HEK293 (cell line): ENCODE results near the gene PNISR.

Experiments used
- ATF2 ChIP-seq: fragments of 450-650 bp; formaldehyde crosslinking; IDR thresholded peaks from 2 replicates; pipeline ENCODE4 v1.5.1; 2016; ENCODE audit warnings: missing biosample characterization, missing genetic modification characterization, low read depth
- GLI2 ChIP-seq: fragments of 450-650 bp; formaldehyde crosslinking; IDR thresholded peaks from 2 replicates; pipeline ENCODE4; 2017; ENCODE audit warnings: missing biosample characterization, missing genetic modification characterization, low read depth, borderline replicate concordance
- HIC1 ChIP-seq: fragments of 450-650 bp; formaldehyde crosslinking; IDR thresholded peaks from 2 replicates; pipeline ENCODE4 v1.5.1; 2016; ENCODE audit warnings: missing biosample characterization, missing genetic modification characterization
- INSM2 ChIP-seq: fragments of 450-650 bp; formaldehyde crosslinking; IDR thresholded peaks from 2 replicates; pipeline ENCODE4 v1.5.1; 2016; ENCODE audit warnings: missing biosample characterization, missing genetic modification characterization
- KLF16 ChIP-seq: fragments of 450-650 bp; formaldehyde crosslinking; IDR thresholded peaks from 2 replicates; pipeline ENCODE4 v1.5.1; 2017; ENCODE audit warnings: missing biosample characterization, missing genetic modification characterization
- MEIS1 ChIP-seq: sonication (generic); formaldehyde crosslinking; IDR thresholded peaks from 2 replicates; pipeline ENCODE4 v1.8.1; 2022; ENCODE audit warnings: missing genetic modification reagents, mild to moderate bottlenecking, borderline replicate concordance
- SCRT1 ChIP-seq: fragments of 450-650 bp; formaldehyde crosslinking; IDR thresholded peaks from 2 replicates; pipeline ENCODE4 v1.5.1; 2016; ENCODE audit warnings: missing biosample characterization, missing genetic modification characterization, borderline replicate concordance
- SCRT2 ChIP-seq: fragments of 450-650 bp; formaldehyde crosslinking; IDR thresholded peaks from 2 replicates; pipeline ENCODE4 v1.5.1; 2016; ENCODE audit warnings: missing biosample characterization, missing genetic modification characterization
- SP2 ChIP-seq: fragments of 450-650 bp; formaldehyde crosslinking; IDR thresholded peaks from 2 replicates; pipeline ENCODE4 v1.5.1; 2016; ENCODE audit warnings: missing biosample characterization, missing genetic modification characterization
- TRIM28 ChIP-seq: IDR thresholded peaks from 2 replicates; pipeline ENCODE4 v1.6.1; 2011; ENCODE audit warnings: low read length, control low read depth, borderline replicate concordance
- ZBTB1 ChIP-seq: fragments of 450-650 bp; formaldehyde crosslinking; IDR thresholded peaks from 2 replicates; pipeline ENCODE4 v1.5.1; 2016; ENCODE audit warnings: missing biosample characterization, missing genetic modification characterization
- ZBTB21 ChIP-seq: fragments of 450-650 bp; formaldehyde crosslinking; IDR thresholded peaks from 2 replicates; pipeline ENCODE4 v1.5.1; 2017; ENCODE audit warnings: missing biosample characterization, missing genetic modification characterization
- ZNF18 ChIP-seq: fragments of 450-650 bp; formaldehyde crosslinking; IDR thresholded peaks from 2 replicates; pipeline ENCODE4 v1.5.1; 2016; ENCODE audit warnings: missing biosample characterization, missing genetic modification characterization
- ZNF202 ChIP-seq: fragments of 450-650 bp; formaldehyde crosslinking; IDR thresholded peaks from 2 replicates; pipeline ENCODE4 v1.5.1; 2016; ENCODE audit warnings: missing biosample characterization, missing genetic modification characterization, borderline replicate concordance
- ZNF488 ChIP-seq: fragments of 450-650 bp; formaldehyde crosslinking; IDR thresholded peaks from 2 replicates; pipeline ENCODE4 v1.5.1; 2016; ENCODE audit warnings: missing biosample characterization, missing genetic modification characterization
- ZNF558 ChIP-seq: fragments of 450-650 bp; formaldehyde crosslinking; IDR thresholded peaks from 2 replicates; pipeline ENCODE4 v1.5.1; 2016; ENCODE audit warnings: missing biosample characterization, missing genetic modification characterization
- ZNF624 ChIP-seq: fragments of 450-650 bp; formaldehyde crosslinking; IDR thresholded peaks from 2 replicates; pipeline ENCODE4 v1.5.1; 2017; ENCODE audit warnings: missing biosample characterization, missing genetic modification characterization
- ZNF692 ChIP-seq: fragments of 450-650 bp; formaldehyde crosslinking; IDR thresholded peaks from 2 replicates; pipeline ENCODE4 v1.5.1; 2016; ENCODE audit warnings: missing biosample characterization, missing genetic modification characterization
- ZXDB ChIP-seq: fragments of 450-650 bp; formaldehyde crosslinking; IDR thresholded peaks from 2 replicates; pipeline ENCODE4 v1.5.1; 2016; ENCODE audit warnings: missing biosample characterization, missing genetic modification characterization
- TF ChIP-seq, protein P1 (sequence below): fragments of 450-650 bp; formaldehyde crosslinking; IDR thresholded peaks from 2 replicates; pipeline ENCODE4 v1.5.1; 2016; ENCODE audit warnings: missing biosample characterization, missing genetic modification characterization
- TF ChIP-seq, protein P2 (sequence below): fragments of 450-650 bp; formaldehyde crosslinking; IDR thresholded peaks from 2 replicates; pipeline ENCODE4 v1.5.1; 2016; ENCODE audit warnings: missing biosample characterization, missing genetic modification characterization
- TF ChIP-seq, protein P3 (sequence below): fragments of 450-650 bp; formaldehyde crosslinking; IDR thresholded peaks from 2 replicates; pipeline ENCODE4; 2016; ENCODE audit warnings: missing biosample characterization, missing genetic modification characterization

Gene PNISR

GRCh38 chr6:99393698-99394531 is 31.2 kb downstream of the PNISR start, which contains the start of gene COQ3 (continued):
- TF ChIP-seq, protein P1, sequence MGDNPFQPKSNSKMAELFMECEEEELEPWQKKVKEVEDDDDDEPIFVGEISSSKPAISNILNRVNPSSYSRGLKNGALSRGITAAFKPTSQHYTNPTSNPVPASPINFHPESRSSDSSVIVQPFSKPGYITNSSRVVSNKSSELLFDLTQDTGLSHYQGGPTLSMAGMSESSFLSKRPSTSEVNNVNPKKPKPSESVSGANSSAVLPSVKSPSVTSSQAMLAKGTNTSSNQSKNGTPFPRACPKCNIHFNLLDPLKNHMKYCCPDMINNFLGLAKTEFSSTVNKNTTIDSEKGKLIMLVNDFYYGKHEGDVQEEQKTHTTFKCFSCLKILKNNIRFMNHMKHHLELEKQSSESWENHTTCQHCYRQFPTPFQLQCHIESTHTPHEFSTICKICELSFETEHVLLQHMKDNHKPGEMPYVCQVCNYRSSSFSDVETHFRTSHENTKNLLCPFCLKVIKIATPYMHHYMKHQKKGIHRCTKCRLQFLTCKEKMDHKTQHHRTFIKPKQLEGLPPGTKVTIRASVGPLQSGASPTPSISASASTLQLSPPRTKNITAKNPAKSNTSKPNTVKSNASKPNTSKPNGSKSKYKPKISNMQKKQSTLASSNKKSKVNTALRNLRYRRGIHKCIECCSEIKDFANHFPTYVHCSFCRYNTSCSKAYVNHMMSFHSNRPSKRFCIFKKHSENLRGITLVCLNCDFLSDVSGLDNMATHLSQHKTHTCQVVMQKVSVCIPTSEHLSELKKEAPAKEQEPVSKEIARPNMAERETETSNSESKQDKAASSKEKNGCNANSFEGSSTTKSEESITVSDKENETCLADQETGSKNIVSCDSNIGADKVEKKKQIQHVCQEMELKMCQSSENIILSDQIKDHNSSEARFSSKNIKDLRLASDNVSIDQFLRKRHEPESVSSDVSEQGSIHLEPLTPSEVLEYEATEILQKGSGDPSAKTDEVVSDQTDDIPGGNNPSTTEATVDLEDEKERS (tag by site-specific recombination) = 0 out of 2 replicates have a peak, but pooled peaks have one; percentile 35
- peak; percentile 84 for TF ChIP-seq KLF16 (tag by site-specific recombination)
- TF ChIP-seq ZNF202 (tag by site-specific recombination) = no peak
- TF ChIP-seq MEIS1 = no peak
- TF ChIP-seq SCRT2 (tag by site-specific recombination) = no peak
- no peak for TF ChIP-seq ZNF624 (tag by site-specific recombination)
- peak; percentile 36; the same call in 1 of the 2 replicates for TF ChIP-seq ZBTB21 (tag by site-specific recombination)
- peak; percentile 41; the same call in 1 of the 2 replicates for TF ChIP-seq INSM2
- peak; percentile 64 for TF ChIP-seq SP2 (tag by site-specific recombination)
- TF ChIP-seq ZXDB (tag by site-specific recombination) = peak; percentile 92
- no peak for TF ChIP-seq ZNF488
- no peak for TF ChIP-seq ATF2 (tag by site-specific recombination)
- TF ChIP-seq HIC1 (tag by site-specific recombination) = no peak
- TF ChIP-seq ZNF18 (tag by site-specific recombination) = peak; percentile 66; the same call in 1 of the 2 replicates
- TF ChIP-seq, protein P2, sequence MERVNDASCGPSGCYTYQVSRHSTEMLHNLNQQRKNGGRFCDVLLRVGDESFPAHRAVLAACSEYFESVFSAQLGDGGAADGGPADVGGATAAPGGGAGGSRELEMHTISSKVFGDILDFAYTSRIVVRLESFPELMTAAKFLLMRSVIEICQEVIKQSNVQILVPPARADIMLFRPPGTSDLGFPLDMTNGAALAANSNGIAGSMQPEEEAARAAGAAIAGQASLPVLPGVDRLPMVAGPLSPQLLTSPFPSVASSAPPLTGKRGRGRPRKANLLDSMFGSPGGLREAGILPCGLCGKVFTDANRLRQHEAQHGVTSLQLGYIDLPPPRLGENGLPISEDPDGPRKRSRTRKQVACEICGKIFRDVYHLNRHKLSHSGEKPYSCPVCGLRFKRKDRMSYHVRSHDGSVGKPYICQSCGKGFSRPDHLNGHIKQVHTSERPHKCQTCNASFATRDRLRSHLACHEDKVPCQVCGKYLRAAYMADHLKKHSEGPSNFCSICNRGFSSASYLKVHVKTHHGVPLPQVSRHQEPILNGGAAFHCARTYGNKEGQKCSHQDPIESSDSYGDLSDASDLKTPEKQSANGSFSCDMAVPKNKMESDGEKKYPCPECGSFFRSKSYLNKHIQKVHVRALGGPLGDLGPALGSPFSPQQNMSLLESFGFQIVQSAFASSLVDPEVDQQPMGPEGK (tag by site-specific recombination) = peak; percentile 90
- TF ChIP-seq, protein P3, sequence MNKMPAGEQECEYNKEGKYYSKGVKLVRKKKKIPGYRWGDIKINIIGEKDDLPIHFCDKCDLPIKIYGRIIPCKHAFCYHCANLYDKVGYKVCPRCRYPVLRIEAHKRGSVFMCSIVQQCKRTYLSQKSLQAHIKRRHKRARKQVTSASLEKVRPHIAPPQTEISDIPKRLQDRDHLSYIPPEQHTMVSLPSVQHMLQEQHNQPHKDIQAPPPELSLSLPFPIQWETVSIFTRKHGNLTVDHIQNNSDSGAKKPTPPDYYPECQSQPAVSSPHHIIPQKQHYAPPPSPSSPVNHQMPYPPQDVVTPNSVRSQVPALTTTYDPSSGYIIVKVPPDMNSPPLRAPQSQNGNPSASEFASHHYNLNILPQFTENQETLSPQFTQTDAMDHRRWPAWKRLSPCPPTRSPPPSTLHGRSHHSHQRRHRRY = no peak
- TF ChIP-seq ZNF692 = peak; percentile 87
- no peak for TF ChIP-seq SCRT1
- TF ChIP-seq TRIM28 = peak; percentile 94
- no peak for TF ChIP-seq GLI2 (tag by site-specific recombination)
- TF ChIP-seq ZBTB1 (tag by site-specific recombination) = no peak
- TF ChIP-seq ZNF558 (tag by site-specific recombination) = peak; percentile 86
